ENCODE results near the gene RPS16. TPM values are rescaled to one million over a fixed set of nuclear protein-coding genes. Genes with fewer than 3 reads are reported as not detected.

RPS16 gene
- total RNA-seq, 1 donor from 2014 or later: 1,329 TPM

GRCh38 chr19:39397360-39398296, 38.1 kb downstream of the RPS16 start:
- Histone ChIP-seq H3K36me3 (ENCODE audit: insufficient read depth, low read length) (peaks cover 7% of the 10 kb centered on the region), H3K4me3 (ENCODE audit: insufficient read depth, low read depth, low read length) (no peak overlapping the region), H4K20me1 (ENCODE audit: insufficient read depth, low read length) (peaks cover 7% of the 10 kb centered on the region), H3K79me2 (ENCODE audit: insufficient read depth, low read length) (peaks cover 12% of the 10 kb centered on the region), H3K27ac (ENCODE audit: low read depth, low read length) (peak overlapping the region; percentile 61), H3K9me3 (ENCODE audit: insufficient read depth, low read depth, low read length) (no peaks in the 10 kb centered on the region), H3K9ac (ENCODE audit: low read length) (peak overlapping the region; percentile 68), H3K4me1 (ENCODE audit: insufficient read depth, low read length) (peaks cover 32% of the 10 kb centered on the region), H3K27me3 (ENCODE audit: insufficient read depth, low read length) (no peaks in the 10 kb centered on the region), H3K4me2 (ENCODE audit: low read length) (peak overlapping the region; percentile 37), H2AFZ (ENCODE audit: low read depth, low read length) (no peak overlapping the region)
- Mint-ChIP-seq H3K27me3 (ENCODE audit: low read depth, unreplicated experiment) (no peaks in the 10 kb centered on the region), H3K4me1 (ENCODE audit: low read depth, unreplicated experiment) (peaks cover 23% of the 10 kb centered on the region), H3K27ac (ENCODE audit: unreplicated experiment) (peak overlapping the region; percentile 68), H3K36me3 (ENCODE audit: low read depth, unreplicated experiment) (peaks cover 2% of the 10 kb centered on the region), H3K4me3 (ENCODE audit: unreplicated experiment) (peak overlapping the region; percentile 45), H3K9me3 (ENCODE audit: unreplicated experiment) (no peaks in the 10 kb centered on the region)
- TF ChIP-seq CTCF (IDR thresholded peaks at IDR 0.05; ENCODE audit: insufficient read depth, low read depth, low read length): peak; percentile 75
- TF ChIP-seq EZH2 (IDR thresholded peaks at IDR 0.05; ENCODE audit: insufficient read depth, low read length): no peak
- peak; percentile 37 for DNase-seq (ENCODE audit: low read depth)
- no peak for FAIRE-seq

- peak within 1 kb of the TSS; percentile 99 for H3K4me3 Mint-ChIP-seq (ENCODE audit: unreplicated experiment)
- H3K9me3 Mint-ChIP-seq (ENCODE audit: unreplicated experiment): no peaks in the 10 kb centered on the region
- H3K27ac Mint-ChIP-seq (ENCODE audit: unreplicated experiment): peak within 1 kb of the TSS; percentile 97
- H3K9me3 ChIP-seq (ENCODE audit: insufficient read depth, low read depth, low read length): no peaks in the 10 kb centered on the region
- H2AFZ ChIP-seq (ENCODE audit: low read depth, low read length): peak within 1 kb of the TSS; percentile 87
- H3K27me3 Mint-ChIP-seq (ENCODE audit: low read depth, unreplicated experiment): no peaks in the 10 kb centered on the region
- peaks cover 9% of the 10 kb centered on the region for H4K20me1 ChIP-seq (ENCODE audit: insufficient read depth, low read length)
- FAIRE-seq: peak; percentile 73
- H3K4me3 ChIP-seq (ENCODE audit: insufficient read depth, low read depth, low read length): peak within 1 kb of the TSS; percentile 94
- peak; percentile 98 for DNase-seq (ENCODE audit: low read depth)
- H3K79me2 ChIP-seq (ENCODE audit: insufficient read depth, low read length): peaks cover 49% of the 10 kb centered on the region
- peaks cover 16% of the 10 kb centered on the region for H3K4me1 ChIP-seq (ENCODE audit: insufficient read depth, low read length)
- H3K27ac ChIP-seq (ENCODE audit: low read depth, low read length): peak within 1 kb of the TSS; percentile 98
- peak within 1 kb of the TSS; percentile 94 for H3K4me2 ChIP-seq (ENCODE audit: low read length)
- H3K9ac ChIP-seq (ENCODE audit: low read length): peak within 1 kb of the TSS; percentile 97
- no peaks in the 10 kb centered on the region for H3K27me3 ChIP-seq (ENCODE audit: insufficient read depth, low read length)
- peaks cover 30% of the 10 kb centered on the region for H3K36me3 ChIP-seq (ENCODE audit: insufficient read depth, low read length)
- H3K36me3 Mint-ChIP-seq (ENCODE audit: low read depth, unreplicated experiment): peaks cover 9% of the 10 kb centered on the region
- TF ChIP-seq CTCF (IDR thresholded peaks at IDR 0.05; ENCODE audit: insufficient read depth, low read depth, low read length): no peak
- TF ChIP-seq EZH2 (IDR thresholded peaks at IDR 0.05; ENCODE audit: insufficient read depth, low read length): no peak
- H3K4me1 Mint-ChIP-seq (ENCODE audit: low read depth, unreplicated experiment): peaks cover 10% of the 10 kb centered on the region
Observed at GRCh38 chr19:39390751-39391437, 44.9 kb downstream of the RPS16 start, which contains the start of the genes MED29 and PAF1. Gene MED29 (plus strand): TSS chr19:39391378. CDS start chr19:39391423, 45 bp downstream. Gene PAF1 (minus strand): TSS chr19:39391106. CDS start chr19:39390864, 242 bp downstream.
